HCT116 (cell line): ENCODE results near the gene NDUFS6. TPM values are rescaled to one million over a fixed set of nuclear protein-coding genes. Genes with fewer than 3 reads are reported as not detected.

Experiments
- ATAC-seq: fragments of 200-7000 bp; cut with Tn5 transposase; 2 replicates; pipeline ENCODE4 v1.9.1; 2020; ENCODE audit warnings: mild to moderate bottlenecking, moderate library complexity
- BruUV-seq: library from RNA; stranded (reverse); fragments of 400-500 nt; replicated peaks from 2 replicates; lab custom pipeline; 2021; lab: Mats Ljungman, UMichigan
- CTCF ChIA-PET: fragments of 300-600 bp; sonication (Branson Sonifier 250); formaldehyde crosslinking; loops from one replicate; lab custom pipeline; 2021; ENCODE audit warnings: antibody characterized with exemption; lab: Charles Lee
- POLR2A ChIA-PET: fragments of 300-600, 350-600 bp; sonication (Branson Sonifier 250); formaldehyde crosslinking; loops from one replicate; lab custom pipeline; 2021; ENCODE audit warnings: antibody characterized with exemption; lab: Charles Lee
- RAD21 ChIA-PET, 2 experiments: fragments of 300-600 bp; sonication (Branson Sonifier 250); formaldehyde crosslinking; loops; one replicate each; lab custom pipeline; 2023; ENCODE audit warnings: low total read pairs in 2 of 2; ENCODE audit not compliant: uncharacterized antibody in 2 of 2, unreplicated experiment in 2 of 2, low non-redundant PET in 1 of 2; lab: Charles Lee
- DNase-seq: peaks from one replicate; pipeline ENCODE4 v3.0.0-alpha.2; 2010; ENCODE audit warnings: low read depth, low spot score
- H2AFZ ChIP-seq: fragments of 200-600 bp; shearing (Covaris generic), sonication (generic); 2 replicates; pipeline ENCODE4 v1.6.1; 2017; ENCODE audit warnings: low read depth, mixed run types, mixed read lengths, antibody characterized with exemption, low read length; ENCODE audit not compliant: poor library complexity, severe bottlenecking
- H3K27ac ChIP-seq: 2 replicates; pipeline ENCODE4 v1.5.1; 2012; ENCODE audit warnings: low read depth, low read length
- H3K27me3 ChIP-seq: fragments of 200-600 bp; sonication (generic); 2 replicates; pipeline ENCODE4 v1.6.1; 2016; ENCODE audit warnings: mixed run types, low read length, mixed read lengths; ENCODE audit not compliant: insufficient read depth
- H3K36me3 ChIP-seq, 2 experiments: fragments of 200-500 bp in 1 of 2; fragments of 200-600 bp in 1 of 2; sonication (Bioruptor generic) in 1 of 2; sonication (generic) in 1 of 2; 2 replicates each; pipeline versions ENCODE4 v1.5.1 to v1.6.1; 2014 to 2016; ENCODE audit warnings: low read length in 2 of 2, inconsistent platforms in 1 of 2, mixed read lengths in 1 of 2, mixed run types in 1 of 2; ENCODE audit not compliant: insufficient read depth in 2 of 2, control insufficient read depth in 1 of 2
- H3K4me1 ChIP-seq, 2 experiments: fragments of 200-600 bp in 1 of 2; sonication (generic) in 1 of 2; 2 replicates each; pipeline versions ENCODE4 v1.5.1 to v1.6.1; 2012 to 2017; ENCODE audit warnings: low read length in 2 of 2, inconsistent platforms in 1 of 2, mild to moderate bottlenecking in 1 of 2, mixed read lengths in 1 of 2, mixed run types in 1 of 2, moderate library complexity in 1 of 2; ENCODE audit not compliant: insufficient read depth in 2 of 2, control insufficient read depth in 1 of 2
- H3K4me2 ChIP-seq: fragments of 200-600 bp; sonication (generic); 2 replicates; pipeline ENCODE4 v1.6.1; 2017; ENCODE audit warnings: mixed run types, low read length, mixed read lengths
- H3K4me3 ChIP-seq, 2 experiments: fragments of 200-600 bp in 1 of 2; sonication (generic) in 1 of 2; replicated peaks in 1 of 2; 2 replicates each; pipeline ENCODE4 v1.5.1; 2011 to 2016; ENCODE audit warnings: low read length in 2 of 2, control low read depth in 1 of 2, low read depth in 1 of 2, mild to moderate bottlenecking in 1 of 2, mixed read lengths in 1 of 2, mixed run types in 1 of 2
- H3K79me2 ChIP-seq: fragments of 200-600 bp; sonication (generic); 2 replicates; pipeline ENCODE4 v1.6.1; 2017; ENCODE audit warnings: mild to moderate bottlenecking, mixed run types, low read length, moderate library complexity, mixed read lengths; ENCODE audit not compliant: insufficient read depth
- H3K9ac ChIP-seq: fragments of 200-600 bp; sonication (generic); 2 replicates; pipeline ENCODE4 v1.6.1; 2016; ENCODE audit warnings: low read length, mixed read lengths
- H3K9me2 ChIP-seq: fragments of 200-600 bp; sonication (generic), shearing (Covaris generic); 2 replicates; pipeline ENCODE4 v1.6.1; 2017; ENCODE audit warnings: mixed run types, mild to moderate bottlenecking, moderate library complexity; ENCODE audit not compliant: insufficient read depth
- H3K9me3 ChIP-seq, 2 experiments: fragments of 200-500 bp in 1 of 2; fragments of 200-600 bp in 1 of 2; sonication (Bioruptor generic) in 1 of 2; sonication (generic) in 1 of 2; 2 replicates each; pipeline ENCODE4 v1.6.1; 2014 to 2017; ENCODE audit warnings: low read length in 2 of 2, mixed read lengths in 2 of 2, inconsistent platforms in 1 of 2, low read depth in 1 of 2, mild to moderate bottlenecking in 1 of 2, mixed run types in 1 of 2, moderate library complexity in 1 of 2; ENCODE audit not compliant: control insufficient read depth in 1 of 2, insufficient read depth in 1 of 2
- H4K20me1 ChIP-seq: fragments of 200-600 bp; sonication (generic), shearing (Covaris generic); 2 replicates; pipeline ENCODE4 v1.6.1; 2017; ENCODE audit warnings: mixed run types, mild to moderate bottlenecking, moderate library complexity; ENCODE audit not compliant: insufficient read depth
- ATF3 ChIP-seq: IDR thresholded peaks from 2 replicates; pipeline ENCODE4 v1.6.1; 2012
- EZH2 ChIP-seq: fragments of 200-600 bp; sonication (generic); IDR thresholded peaks from 2 replicates; pipeline ENCODE4 v1.6.1; 2017; ENCODE audit warnings: antibody characterized with exemption, mixed run types
- EZH2phosphoT487 ChIP-seq: fragments of 200-600 bp; IDR thresholded peaks from 2 replicates; pipeline ENCODE4 v1.6.1; 2018; ENCODE audit warnings: antibody characterized with exemption, borderline replicate concordance
- POLR2A ChIP-seq: IDR thresholded peaks from 2 replicates; pipeline ENCODE4 v1.7.0; 2011; ENCODE audit warnings: borderline replicate concordance; ENCODE audit not compliant: insufficient read depth, insufficient read length; ENCODE audit errors: extremely low read depth
- POLR2AphosphoS5 ChIP-seq: IDR thresholded peaks from 2 replicates; pipeline ENCODE4 v1.6.1; 2011; ENCODE audit warnings: mild to moderate bottlenecking, low read depth, low read length, moderate library complexity
- SIN3A ChIP-seq: IDR thresholded peaks from 2 replicates; pipeline ENCODE4 v1.6.1; 2012; ENCODE audit warnings: low read depth
- SP1 ChIP-seq: IDR thresholded peaks from 2 replicates; pipeline ENCODE4 v1.6.1; 2012; ENCODE audit warnings: low read depth
- SRF ChIP-seq: IDR thresholded peaks from 2 replicates; pipeline ENCODE4 v1.6.1; 2012; ENCODE audit warnings: low read depth
- TCF7L2 ChIP-seq: IDR thresholded peaks from 2 replicates; pipeline ENCODE4 v1.7.0; 2011; ENCODE audit warnings: borderline replicate concordance, inconsistent platforms; ENCODE audit not compliant: insufficient read depth, insufficient read length; ENCODE audit errors: extremely low read depth
- YY1 ChIP-seq: IDR thresholded peaks from 2 replicates; pipeline ENCODE4 v1.6.1; 2011; ENCODE audit warnings: low read length, low read depth, moderate library complexity, mild to moderate bottlenecking; ENCODE audit not compliant: insufficient replicate concordance; ENCODE audit errors: extremely low read depth
- ZBTB33 ChIP-seq: IDR thresholded peaks from 2 replicates; pipeline ENCODE4 v1.6.1; 2011; ENCODE audit warnings: mild to moderate bottlenecking, low read length, moderate library complexity; ENCODE audit not compliant: insufficient replicate concordance; ENCODE audit errors: extremely low read depth
- ZNF274 ChIP-seq: fragments of 200-500 bp; sonication (Bioruptor generic); IDR thresholded peaks from 2 replicates; pipeline ENCODE4 v1.6.1; 2014; ENCODE audit warnings: mild to moderate bottlenecking, low read depth, low read length, inconsistent platforms
- intact Hi-C: fragments of 100-400 bp; cut with micrococcal nuclease; formaldehyde crosslinking; loops from 2 replicates; pipeline ENCODE4 v1.10.0; 2022
- total RNA-seq: library from RNA; stranded (reverse); gene quantifications from one replicate; pipeline ENCODE4 v1.2.1, GENCODE V29; 2021; ENCODE audit not compliant: unreplicated experiment

The NDUFS6 gene
- total RNA-seq, 1 experiment from 2014 or later, result 43.8 TPM

GRCh38 chr5:1759378-1759970, 41.7 kb upstream of the NDUFS6 start:
- BruUV-seq, result no TSS peak
- H3K4me1 ChIP-seq, result no peaks in the 10 kb centered on the region
- H3K27me3 ChIP-seq, result no peaks in the 10 kb centered on the region
- ChIA-PET CTCF (interaction anchor here (0.7 kb wide), 1 partner anchor 76 kb away, joined by 3 read pairs; no protein-coding TSS in a partner anchor), RAD21 (no interaction called here), POLR2A (no interaction called here)
- no peak overlapping the region for H3K9ac ChIP-seq
- H3K4me2 ChIP-seq, result no peak overlapping the region
- no peak overlapping the region for H3K27ac ChIP-seq
- no peak overlapping the region for H3K4me3 ChIP-seq
- intact Hi-C loops, result no loop called here
- no peaks in the 10 kb centered on the region for H3K9me3 ChIP-seq
- H3K79me2 ChIP-seq, result no peaks in the 10 kb centered on the region
- no peaks in the 10 kb centered on the region for H3K36me3 ChIP-seq
- H2AFZ ChIP-seq, result no peak overlapping the region
- no peak for DNase-seq
- peak; percentile 47; the same call in 1 of the 2 replicates for ATAC-seq
- no peaks in the 10 kb centered on the region for H3K9me2 ChIP-seq
- no peaks in the 10 kb centered on the region for H4K20me1 ChIP-seq
- no peak for TF ChIP-seq EZH2

- no peaks in the 10 kb centered on the region for H3K36me3 ChIP-seq
- H3K4me2 ChIP-seq, result no peak overlapping the region
- no peak overlapping the region for H2AFZ ChIP-seq
- no peak overlapping the region for H3K4me3 ChIP-seq
- intact Hi-C loops, result no loop called here
- no peak overlapping the region for H3K27ac ChIP-seq
- no peak overlapping the region for H3K9ac ChIP-seq
- TF ChIP-seq EZH2phosphoT487, result no peak
- no peak for TF ChIP-seq ZNF274
- TF ChIP-seq ATF3, result no peak
- TF ChIP-seq SIN3A, result no peak
- TF ChIP-seq ZBTB33, result no peak
- no peak for TF ChIP-seq TCF7L2
- TF ChIP-seq YY1, result no peak
- no peak for TF ChIP-seq POLR2AphosphoS5
- no peak for TF ChIP-seq SP1
- no peak for TF ChIP-seq POLR2A
- TF ChIP-seq SRF, result no peak
- CTCF ChIA-PET, result interaction anchor here (1.1 kb wide), 1 partner anchor 279 kb away, joined by 3 read pairs; no protein-coding TSS in a partner anchor
- no peaks in the 10 kb centered on the region for H3K79me2 ChIP-seq
- H4K20me1 ChIP-seq, result no peaks in the 10 kb centered on the region
- no peak for DNase-seq
- H3K9me2 ChIP-seq, result no peaks in the 10 kb centered on the region
- BruUV-seq, result no TSS peak
- no peaks in the 10 kb centered on the region for H3K9me3 ChIP-seq
- POLR2A ChIA-PET, result no interaction called here
- no peaks in the 10 kb centered on the region for H3K4me1 ChIP-seq
- no peak for ATAC-seq
- RAD21 ChIA-PET, result no interaction called here
- no peaks in the 10 kb centered on the region for H3K27me3 ChIP-seq
Observed at GRCh38 chr5:1760231-1760630, 41.0 kb upstream of the NDUFS6 start.
